Epidermal melanocyte (primary cell): ENCODE data around the gene AARSD1.
A peak's percentile ranks its signal among the peaks of the same experiment; 100 is the strongest.
"Not testable (repeated sequence)": the region's sequence is repeated elsewhere in the genome, so short reads cannot be mapped to it uniquely, and the experiment has no call there.

Experiments used
- DNase-seq: peaks from one replicate; pipeline ENCODE4 v3.0.0; 2011; ENCODE audit warnings: low spot score; ENCODE audit not compliant: insufficient read length

AARSD1 gene, protein sequence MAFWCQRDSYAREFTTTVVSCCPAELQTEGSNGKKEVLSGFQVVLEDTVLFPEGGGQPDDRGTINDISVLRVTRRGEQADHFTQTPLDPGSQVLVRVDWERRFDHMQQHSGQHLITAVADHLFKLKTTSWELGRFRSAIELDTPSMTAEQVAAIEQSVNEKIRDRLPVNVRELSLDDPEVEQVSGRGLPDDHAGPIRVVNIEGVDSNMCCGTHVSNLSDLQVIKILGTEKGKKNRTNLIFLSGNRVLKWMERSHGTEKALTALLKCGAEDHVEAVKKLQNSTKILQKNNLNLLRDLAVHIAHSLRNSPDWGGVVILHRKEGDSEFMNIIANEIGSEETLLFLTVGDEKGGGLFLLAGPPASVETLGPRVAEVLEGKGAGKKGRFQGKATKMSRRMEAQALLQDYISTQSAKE

DNA sequence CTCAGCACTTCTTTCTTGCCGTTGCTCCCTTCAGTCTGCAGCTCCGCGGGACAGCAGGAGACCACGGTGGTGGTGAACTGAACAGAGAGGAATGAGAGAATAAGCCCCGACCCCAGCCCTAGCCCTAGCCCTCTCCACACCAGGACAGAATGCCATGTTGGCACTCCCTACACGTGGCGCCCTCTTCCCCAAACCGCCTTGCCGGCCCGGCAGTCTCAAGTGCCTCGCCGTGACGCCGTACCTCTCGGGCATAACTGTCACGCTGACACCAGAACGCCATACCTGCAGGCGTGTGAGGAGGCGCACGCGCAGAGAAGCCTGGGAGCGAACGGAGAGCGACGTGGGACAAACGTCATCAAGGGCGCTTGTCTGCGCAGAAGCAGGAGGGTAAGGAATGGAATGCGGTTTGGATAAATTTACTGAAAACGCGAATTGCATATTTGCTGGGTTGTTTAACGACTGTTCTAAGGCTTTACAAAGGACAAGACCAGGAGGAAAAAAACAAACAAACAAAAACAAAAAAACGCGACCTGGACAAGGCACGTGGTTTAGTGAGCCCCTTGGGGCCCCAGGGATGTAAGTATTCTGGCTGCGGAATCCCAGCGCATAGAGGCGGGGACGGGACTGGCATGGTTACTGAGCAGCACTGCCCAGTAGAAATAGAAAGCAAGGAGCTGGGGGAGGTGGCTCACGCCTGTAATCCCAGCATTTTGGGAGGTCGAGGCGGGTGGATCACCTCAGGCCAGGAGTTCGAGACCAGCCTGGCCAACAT is at the start of gene AARSD1:
TSS of gene AARSD1 (minus strand) at position 294 of the 772 bp plus-strand sequence. CDS start at position 280, 14 bp downstream.
- peak; percentile 81 for DNase-seq

GRCh38 chr17:43013296-43013695 is 49.0 kb upstream of the AARSD1 start:
- no peak for DNase-seq

- DNase-seq, result no peak
Observed at GRCh38 chr17:43011728-43012472, 47.6 kb upstream of the AARSD1 start.

GRCh38 chr17:43010667-43011308 is 46.5 kb upstream of the AARSD1 start:
- DNase-seq, result no peak

DNA sequence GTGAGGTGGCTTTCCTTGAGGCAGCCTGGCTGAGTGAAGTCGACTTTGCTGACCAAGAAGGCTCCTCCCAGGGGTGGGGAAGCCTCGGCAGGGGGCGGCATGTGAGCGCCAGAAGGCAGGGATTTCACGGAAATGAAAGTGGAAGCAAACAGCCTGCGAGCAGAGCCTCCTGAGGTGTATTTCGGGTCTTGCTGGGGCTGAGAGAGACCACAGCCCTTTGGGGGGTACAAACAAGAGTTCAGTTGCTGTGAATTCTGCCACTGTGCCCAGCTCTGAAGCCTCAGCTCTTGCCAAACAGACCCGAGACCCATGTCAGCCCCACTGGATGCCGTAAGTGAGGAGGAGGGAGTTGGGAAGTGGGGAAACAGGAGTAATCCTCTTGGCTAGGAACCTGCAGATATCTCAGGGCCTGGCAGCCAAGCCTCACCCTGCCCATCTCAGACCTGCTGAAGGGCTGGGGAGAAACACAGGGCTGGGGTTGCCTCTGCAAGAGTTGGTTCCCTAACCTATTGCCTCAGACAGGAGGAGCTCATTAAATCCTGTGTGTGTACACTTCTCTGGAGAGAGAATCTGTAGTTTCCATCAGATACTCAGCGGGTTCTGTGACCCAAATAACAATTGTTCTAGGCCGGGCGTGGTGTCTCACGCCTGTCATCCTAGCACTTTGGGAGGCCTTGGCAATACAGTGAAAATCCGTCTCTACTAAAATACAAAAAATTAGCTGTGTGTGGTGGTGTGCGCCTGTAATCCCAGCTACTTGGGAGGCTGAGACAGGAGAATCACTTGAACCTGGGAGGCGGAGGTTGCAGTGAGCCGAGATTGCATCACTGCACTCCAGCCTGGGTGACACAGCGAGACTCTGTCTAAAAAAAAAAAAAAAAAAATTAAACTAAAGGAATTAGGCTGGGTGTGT is 42.6 kb upstream of the AARSD1 start, which contains the start of gene IFI35:
TSS of gene IFI35 (plus strand) at position 146 of the 913 bp plus-strand sequence. CDS start at position 310, 164 bp downstream.
- no peak for DNase-seq

DNA sequence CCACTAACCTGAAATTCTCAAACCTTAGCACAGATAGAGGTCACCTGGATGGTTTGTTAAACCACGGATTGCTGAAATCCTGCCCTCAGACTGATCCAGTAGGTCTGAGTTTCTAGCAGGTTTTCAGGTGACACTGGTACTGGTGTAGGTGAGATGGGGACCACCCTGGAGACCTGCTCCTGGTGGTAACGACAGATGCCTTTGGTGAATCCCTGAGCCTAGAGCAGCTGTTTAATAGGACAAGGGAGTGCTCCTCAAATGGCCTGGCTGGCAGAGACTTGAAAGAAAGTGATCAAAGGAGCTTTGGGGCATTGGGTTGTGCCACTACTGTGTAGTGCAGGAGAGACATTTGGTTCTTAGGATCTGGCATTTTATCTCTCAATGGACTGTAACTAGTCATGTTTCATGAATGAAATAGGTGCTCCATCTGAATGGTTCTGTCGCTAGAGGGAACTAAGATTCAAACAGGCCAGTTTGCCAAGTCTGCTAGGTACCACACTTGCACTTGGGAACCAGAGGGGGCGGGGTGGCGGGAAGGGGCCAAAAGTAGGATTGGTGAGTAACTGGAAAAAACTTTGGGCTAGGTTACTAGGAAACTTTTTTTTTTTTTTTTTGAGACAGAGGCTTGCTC is 39.4 kb upstream of the AARSD1 start:
- no peak for DNase-seq

GRCh38 chr17:43000894-43001293 is 36.6 kb upstream of the AARSD1 start:
- not testable (repeated sequence) for DNase-seq

DNA sequence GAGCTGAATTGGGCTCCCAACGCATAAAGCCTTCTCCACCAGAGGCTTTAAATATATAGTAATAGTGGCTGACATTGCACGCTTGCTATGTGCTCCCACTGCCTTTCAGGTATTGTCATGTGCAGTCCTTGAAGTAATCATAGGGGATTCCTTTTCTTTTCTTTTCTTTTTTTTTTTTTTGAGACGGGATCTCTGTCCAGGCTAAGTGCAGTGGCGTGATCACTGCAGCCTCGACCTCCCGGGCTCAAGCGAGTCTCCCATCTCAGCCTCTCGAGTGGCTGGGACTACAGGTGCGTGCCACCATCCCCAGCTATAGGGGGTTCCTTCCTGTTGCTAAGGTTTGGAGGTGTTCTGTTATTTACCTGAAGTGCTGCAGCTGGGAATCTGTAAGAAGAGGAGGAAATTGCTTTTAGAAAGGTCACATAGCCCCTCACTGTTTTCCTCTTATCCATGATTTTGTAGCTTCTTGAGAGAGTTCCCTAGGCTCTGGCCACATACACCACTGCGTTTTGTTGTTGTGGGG is 34.8 kb upstream of the AARSD1 start:
- DNase-seq, result no peak

- DNase-seq, result peak; percentile 69
Observed at GRCh38 chr17:42997984-42998938, 34.0 kb upstream of the AARSD1 start, which contains the start of gene RPL27. RPL27 (plus strand) TSS chr17:42998419; CDS start chr17:42998751, 332 bp downstream.

DNA sequence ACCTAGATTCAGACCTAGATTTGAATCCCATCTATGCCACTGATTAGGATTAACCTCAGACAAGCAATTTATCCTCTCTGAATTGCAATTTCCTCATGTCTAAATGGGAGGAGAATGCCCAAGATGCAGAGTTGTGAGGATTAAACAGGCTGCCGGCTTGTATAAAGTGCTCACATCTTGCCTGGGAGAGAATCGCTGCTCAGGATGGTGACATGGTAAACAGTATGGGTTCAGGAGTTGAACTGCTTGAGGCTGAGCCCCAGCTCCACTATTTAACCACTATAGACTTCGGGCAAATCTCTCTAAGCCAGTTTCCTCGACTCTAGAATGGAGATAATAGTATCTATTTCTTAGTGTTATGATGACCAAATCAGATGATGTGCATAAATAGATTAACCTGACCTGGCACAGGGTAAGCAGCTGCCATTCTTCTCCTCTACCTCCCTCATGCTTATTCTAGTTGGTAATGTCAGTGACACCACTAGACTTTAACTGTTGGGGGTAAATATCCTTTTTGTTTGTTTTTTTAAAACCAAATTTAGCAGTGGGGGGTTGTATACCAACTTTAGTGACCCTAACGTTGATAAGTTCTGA is 33.2 kb upstream of the AARSD1 start:
- no peak for DNase-seq

DNA sequence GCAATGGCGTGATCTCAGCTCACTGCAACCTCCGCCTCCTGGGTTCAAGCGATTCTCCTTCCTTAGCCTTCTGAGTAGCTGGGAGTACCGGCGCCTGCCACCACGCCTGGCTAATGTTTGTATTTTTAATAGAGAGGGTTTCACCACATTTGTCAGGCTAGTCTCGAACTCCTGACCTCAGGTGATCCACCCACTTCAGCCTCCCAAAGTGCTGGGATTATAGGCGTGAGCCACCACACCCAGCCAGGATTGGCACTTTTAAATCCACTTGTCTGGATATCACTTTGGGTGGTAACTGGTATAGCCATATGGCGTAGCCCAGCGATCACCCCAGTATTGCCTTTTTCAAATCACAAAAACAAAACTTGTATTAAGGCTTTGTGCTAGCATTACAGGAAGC is 29.7 kb upstream of the AARSD1 start:
- not testable (repeated sequence) for DNase-seq

DNA sequence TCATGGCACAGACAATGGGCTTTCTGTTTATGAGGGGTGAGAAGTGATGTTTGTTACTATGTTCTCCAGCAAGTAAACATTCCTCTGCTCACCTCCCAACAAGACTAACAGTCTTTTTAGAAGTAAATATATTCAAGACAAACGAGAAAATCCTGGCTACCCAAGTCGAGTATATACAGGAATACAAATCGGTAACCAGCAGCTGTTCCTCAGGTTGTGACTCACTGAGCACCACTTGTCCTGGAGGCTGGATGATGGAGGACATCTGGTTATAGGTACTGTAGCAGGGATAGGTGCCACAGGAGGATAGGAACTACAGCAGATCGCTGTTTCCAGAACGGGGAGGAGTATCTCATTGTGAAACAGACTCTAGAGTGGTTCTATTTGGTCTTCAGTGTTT is 28.6 kb upstream of the AARSD1 start:
- no peak for DNase-seq

- no peak for DNase-seq
Observed at GRCh38 chr17:42991471-42991870, 27.2 kb upstream of the AARSD1 start.

GRCh38 chr17:42989726-42990652 is 25.7 kb upstream of the AARSD1 start:
- DNase-seq, result no peak

DNA sequence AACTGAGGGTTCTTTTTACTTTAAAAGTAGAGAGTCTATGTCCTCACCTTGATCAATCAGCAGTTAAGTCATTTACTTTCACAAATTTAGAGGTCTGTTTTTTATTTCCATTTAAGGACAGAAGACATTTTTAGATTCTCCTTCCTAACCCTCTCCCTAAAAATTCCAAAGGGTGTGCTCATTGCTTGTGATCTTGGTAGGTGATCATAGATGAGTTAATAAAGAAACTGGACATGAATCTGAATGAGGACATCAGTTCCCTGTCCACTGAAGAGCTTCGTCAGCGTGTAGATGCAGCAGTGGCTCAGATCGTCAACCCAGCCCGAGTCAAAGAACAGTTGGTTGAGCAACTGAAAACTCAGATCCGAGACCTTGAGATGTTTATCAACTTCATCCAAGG is 24.9 kb upstream of the AARSD1 start:
- DNase-seq, result no peak

DNA sequence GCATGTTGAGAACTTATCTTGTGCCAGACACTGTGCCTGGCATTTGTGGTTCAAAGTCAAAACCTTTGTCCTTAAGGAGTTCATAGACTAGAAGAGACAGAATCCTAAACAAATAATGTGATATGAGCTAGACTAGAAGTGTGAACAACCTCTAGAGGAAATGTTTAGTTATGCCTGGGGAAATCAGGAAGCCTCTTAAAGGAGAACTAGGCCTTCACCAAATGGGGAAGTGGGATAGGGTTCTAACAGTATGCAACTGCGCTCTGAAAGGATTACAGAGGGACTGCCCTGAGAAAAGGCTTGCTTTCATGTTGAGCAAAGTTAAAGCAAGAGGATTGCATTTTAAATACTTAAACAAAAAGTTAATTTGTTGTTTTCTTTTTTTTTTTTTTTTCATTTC is 21.0 kb upstream of the AARSD1 start:
- DNase-seq, result no peak

GRCh38 chr17:42982266-42982665 is 18.0 kb upstream of the AARSD1 start:
- DNase-seq, result no peak
